Suppressor macrophage treated with lipopolysaccharide for 1 hour (primary cell): ENCODE measurements around the gene ATP1A1.

Experiments used
- DNase-seq, 3 donors: peaks; one replicate each; pipeline ENCODE4 v3.0.0-alpha.2; 2020 to 2022

ATP1A1 gene

GRCh38 chr1:116392717-116393404 lies 19.8 kb downstream of the ATP1A1 start:
- DNase-seq: no peak

GRCh38 chr1:116393792-116394191 lies 20.7 kb downstream of the ATP1A1 start:
- no peak for DNase-seq

GRCh38 chr1:116394270-116394669 lies 21.2 kb downstream of the ATP1A1 start:
- DNase-seq: no peak

- no peak for DNase-seq
Observed at GRCh38 chr1:116396769-116397168, 23.7 kb downstream of the ATP1A1 start.

- no peak for DNase-seq
Observed at GRCh38 chr1:116397728-116398127, 24.7 kb downstream of the ATP1A1 start.

- no peak for DNase-seq
Observed at GRCh38 chr1:116400780-116401179, 27.7 kb downstream of the ATP1A1 start.

GRCh38 chr1:116401646-116402176 lies 28.7 kb downstream of the ATP1A1 start:
- DNase-seq: no peak

GRCh38 chr1:116402333-116402732 lies 29.3 kb downstream of the ATP1A1 start:
- no peak for DNase-seq

- no peak for DNase-seq
Observed at GRCh38 chr1:116403496-116404136, 30.6 kb downstream of the ATP1A1 start.

- no peak for DNase-seq
Observed at GRCh38 chr1:116404699-116405098, 31.7 kb downstream of the ATP1A1 start.

GRCh38 chr1:116405241-116406135 lies 32.4 kb downstream of the ATP1A1 start:
- DNase-seq: no peak

- no peak for DNase-seq
Observed at GRCh38 chr1:116407033-116407432, 34.0 kb downstream of the ATP1A1 start.

- DNase-seq: no peak
Observed at GRCh38 chr1:116408193-116408592, 35.1 kb downstream of the ATP1A1 start.

- DNase-seq: no peak
Observed at GRCh38 chr1:116408803-116409720, 36.0 kb downstream of the ATP1A1 start.

GRCh38 chr1:116409751-116410191 lies 36.7 kb downstream of the ATP1A1 start:
- peak in 1 of 3 donors; percentile 13 for DNase-seq

GRCh38 chr1:116411784-116412479 lies 38.9 kb downstream of the ATP1A1 start:
- peak; percentile 67 to 69 (median 68) for DNase-seq

- DNase-seq: no peak
Observed at GRCh38 chr1:116412480-116412798, 39.4 kb downstream of the ATP1A1 start.

- no peak for DNase-seq
Observed at GRCh38 chr1:116412898-116413297, 39.9 kb downstream of the ATP1A1 start.

GRCh38 chr1:116413414-116413813 lies 40.4 kb downstream of the ATP1A1 start:
- no peak for DNase-seq

GRCh38 chr1:116414364-116414763 lies 41.3 kb downstream of the ATP1A1 start:
- DNase-seq: no peak

GRCh38 chr1:116415200-116415698 lies 42.2 kb downstream of the ATP1A1 start:
- DNase-seq: no peak
